GM12873 (cell line): ENCODE data around the gene TTC16.

ENCODE experiments used
- TF ChIP-seq, protein P1 (sequence below): IDR thresholded peaks from 2 replicates; pipeline ENCODE4 v1.5.1; 2012; ENCODE audit warnings: low read depth, mild to moderate bottlenecking, moderate library complexity, low read length, control low read depth; ENCODE audit not compliant: insufficient read depth; ENCODE audit errors: missing control alignments

The TTC16 gene

DNA sequence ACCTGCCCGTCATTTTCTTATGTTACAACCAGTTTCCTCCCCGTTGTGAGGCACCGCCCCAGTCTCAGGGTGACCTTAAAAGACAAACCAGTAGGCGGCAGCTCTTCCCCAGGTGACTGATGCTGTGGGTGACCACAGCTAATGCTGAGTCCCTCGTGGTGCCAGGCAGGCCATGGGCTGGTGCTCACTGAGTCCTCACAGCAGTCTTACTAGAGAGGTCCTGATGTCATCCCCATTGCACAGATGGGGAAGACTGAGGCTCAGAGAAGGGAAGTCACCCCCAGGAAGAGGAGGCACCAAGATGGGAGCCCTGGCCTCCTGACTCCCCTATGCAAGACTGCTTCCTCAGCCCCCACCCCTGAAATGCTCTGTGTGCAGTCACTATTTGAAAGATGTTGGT is 8.1 kb upstream of the TTC16 start:
- TF ChIP-seq, protein P1, sequence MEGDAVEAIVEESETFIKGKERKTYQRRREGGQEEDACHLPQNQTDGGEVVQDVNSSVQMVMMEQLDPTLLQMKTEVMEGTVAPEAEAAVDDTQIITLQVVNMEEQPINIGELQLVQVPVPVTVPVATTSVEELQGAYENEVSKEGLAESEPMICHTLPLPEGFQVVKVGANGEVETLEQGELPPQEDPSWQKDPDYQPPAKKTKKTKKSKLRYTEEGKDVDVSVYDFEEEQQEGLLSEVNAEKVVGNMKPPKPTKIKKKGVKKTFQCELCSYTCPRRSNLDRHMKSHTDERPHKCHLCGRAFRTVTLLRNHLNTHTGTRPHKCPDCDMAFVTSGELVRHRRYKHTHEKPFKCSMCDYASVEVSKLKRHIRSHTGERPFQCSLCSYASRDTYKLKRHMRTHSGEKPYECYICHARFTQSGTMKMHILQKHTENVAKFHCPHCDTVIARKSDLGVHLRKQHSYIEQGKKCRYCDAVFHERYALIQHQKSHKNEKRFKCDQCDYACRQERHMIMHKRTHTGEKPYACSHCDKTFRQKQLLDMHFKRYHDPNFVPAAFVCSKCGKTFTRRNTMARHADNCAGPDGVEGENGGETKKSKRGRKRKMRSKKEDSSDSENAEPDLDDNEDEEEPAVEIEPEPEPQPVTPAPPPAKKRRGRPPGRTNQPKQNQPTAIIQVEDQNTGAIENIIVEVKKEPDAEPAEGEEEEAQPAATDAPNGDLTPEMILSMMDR, result peak; percentile 38

DNA sequence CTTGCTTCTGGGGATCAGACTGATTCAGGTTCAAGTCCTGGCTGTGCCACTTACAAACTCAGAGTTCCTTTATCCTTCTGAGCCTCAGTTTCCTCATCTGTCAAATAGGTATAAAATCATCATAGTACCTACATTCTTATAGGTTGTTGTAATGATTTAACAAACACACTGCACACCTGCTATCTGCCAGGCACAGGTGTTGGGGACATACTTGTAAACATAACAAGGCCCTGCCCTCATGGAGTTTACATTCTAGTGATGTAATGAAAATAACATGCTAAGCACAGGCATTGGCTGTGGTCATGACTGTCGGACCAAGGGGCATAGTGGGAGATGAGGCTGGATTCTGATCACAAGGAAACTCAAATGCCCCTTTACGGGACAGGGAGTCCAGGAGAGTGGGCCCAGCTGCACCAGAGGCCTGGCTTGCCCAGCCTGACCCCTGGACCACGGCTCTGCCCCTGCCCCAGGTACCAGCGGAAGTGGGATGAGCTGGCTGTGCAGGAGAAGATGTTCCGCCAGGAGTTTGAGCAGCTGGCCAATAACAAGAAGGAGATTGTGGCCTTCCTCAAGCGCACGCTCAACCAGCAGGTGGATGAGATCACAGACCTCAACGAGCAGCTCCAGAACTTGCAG is 6.8 kb upstream of the TTC16 start:
- TF ChIP-seq, protein P1, result no peak

DNA sequence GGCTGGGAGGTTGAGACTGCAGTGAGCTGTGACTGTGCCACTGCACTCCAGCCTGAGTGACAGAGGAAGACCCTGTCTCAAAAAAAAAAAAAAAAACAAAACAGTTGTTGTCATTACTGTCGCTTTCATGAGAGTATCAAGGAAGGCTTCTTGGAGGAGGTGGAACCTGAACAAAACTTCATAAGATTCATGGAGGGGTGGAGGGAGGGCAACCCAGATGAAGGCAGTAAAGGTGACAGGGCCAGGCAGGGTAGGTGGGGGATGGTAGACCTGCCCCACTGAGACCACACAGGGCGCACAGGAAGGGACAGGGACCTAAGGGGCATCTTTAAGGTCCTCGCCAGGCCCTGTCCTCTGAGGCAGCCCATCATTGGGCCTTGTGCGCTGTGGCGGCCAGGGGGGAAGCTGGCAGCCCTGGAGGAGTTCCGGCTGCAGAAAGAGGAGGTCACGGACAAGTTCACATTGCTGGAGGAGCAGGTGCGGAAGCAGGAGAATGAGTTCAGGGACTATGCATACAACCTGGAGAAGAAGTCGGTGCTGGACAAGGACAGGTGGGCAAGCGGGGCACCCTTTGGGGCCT is 5.6 kb upstream of the TTC16 start:
- TF ChIP-seq, protein P1, result no peak

DNA sequence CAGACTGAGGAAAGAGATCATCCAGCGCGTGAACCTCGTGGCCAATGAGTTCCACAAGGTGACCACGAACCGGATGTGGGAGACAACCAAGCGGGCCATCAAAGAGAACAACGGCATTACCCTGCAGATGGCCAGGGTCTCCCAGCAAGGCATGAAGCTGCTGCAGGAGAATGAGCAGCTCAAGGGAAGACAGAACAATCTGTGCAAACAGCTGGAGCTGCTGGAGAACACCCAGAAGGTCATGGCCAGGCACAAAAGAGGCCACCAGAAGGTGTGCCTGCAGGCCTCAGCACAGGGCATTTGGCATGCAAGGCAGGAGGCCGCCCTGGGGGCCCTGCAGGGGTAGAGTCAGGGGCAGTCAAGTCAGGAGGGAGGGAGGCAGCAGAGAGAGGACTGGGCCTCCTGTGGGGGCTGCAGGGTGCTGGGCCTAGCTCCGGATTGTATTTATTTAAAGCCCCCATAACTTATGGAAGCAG is 4.6 kb upstream of the TTC16 start:
- TF ChIP-seq, protein P1, result no peak

DNA sequence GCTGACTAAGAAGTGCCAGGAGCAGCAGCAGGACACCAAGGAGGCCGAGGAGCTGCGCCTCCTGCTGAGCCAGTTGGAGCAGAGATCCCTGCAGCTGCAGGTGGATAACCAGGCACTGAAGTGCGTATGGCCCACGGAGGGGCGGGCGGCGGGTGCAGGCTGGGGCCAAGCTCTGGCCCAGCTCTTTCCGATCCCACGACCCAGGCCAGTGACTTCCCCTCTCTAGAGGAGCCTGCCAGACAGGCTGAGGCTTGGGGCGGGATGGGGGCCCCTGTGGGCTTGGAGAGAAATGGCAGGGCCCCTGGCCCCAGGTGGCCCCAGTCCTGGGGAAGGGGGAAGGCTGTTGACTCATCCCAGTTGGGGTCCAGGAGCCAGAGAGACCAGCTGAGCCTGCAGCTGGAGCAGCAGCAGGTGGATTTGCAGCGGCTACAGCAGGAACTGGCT is 4.0 kb upstream of the TTC16 start:
- TF ChIP-seq, protein P1, result no peak

DNA sequence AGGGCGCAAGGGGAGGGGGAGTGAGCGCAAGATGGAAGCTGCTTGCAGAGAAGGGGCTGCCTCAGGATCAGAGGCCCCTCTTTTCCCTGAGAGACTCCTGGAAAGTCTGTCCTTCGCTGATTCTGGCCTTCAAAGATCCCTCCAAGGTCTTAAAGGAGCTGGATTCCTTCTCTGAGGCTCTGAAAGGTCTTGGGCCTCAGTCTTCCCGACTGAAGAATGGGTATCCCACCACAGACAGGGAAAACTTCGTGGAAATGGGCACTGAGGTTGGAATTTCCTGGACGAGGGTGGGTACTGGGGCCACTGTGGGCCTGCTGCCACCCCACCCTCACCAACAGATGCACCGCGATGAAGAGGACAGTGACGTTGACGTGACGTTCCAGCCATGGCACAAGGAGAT is 3.5 kb upstream of the TTC16 start:
- TF ChIP-seq, protein P1, result no peak

DNA sequence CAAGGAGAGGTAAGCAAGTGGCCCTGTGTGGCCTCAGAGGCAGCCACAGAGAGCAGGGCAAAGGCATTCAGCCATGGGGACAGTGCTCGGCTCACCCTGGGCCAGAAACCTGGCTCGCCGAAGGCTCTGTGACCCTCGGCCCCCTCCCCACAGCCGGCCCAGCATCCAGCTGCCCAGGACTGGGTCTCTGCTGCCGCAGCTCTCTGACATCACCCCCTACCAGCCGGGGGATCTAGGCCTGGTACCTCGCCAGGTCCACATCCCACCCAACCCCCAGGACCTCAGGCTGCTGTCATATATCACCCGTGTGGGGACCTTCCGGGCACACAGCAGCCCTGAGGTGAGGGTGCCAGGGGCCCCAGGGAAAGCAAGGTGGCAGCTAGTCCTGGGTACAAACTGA is 3.0 kb upstream of the TTC16 start:
- TF ChIP-seq, protein P1, result no peak
